GM12875 (cell line): ENCODE data around the gene TMEM92.

ENCODE experiments used
- H3K4me3 ChIP-seq: one replicate; pipeline ENCODE4 v1.5.1; 2011; ENCODE audit warnings: low read depth, low read length, control low read depth
- TF ChIP-seq, protein P1 (sequence below): IDR thresholded peaks from 2 replicates; pipeline ENCODE4 v1.5.1; 2011; ENCODE audit warnings: low read depth, mild to moderate bottlenecking, control low read depth, inconsistent platforms, low read length, moderate library complexity, borderline replicate concordance; ENCODE audit not compliant: insufficient read depth

TMEM92 gene

GRCh38 chr17:50256826-50257618, 17.2 kb upstream of the TMEM92 start:
- no peak overlapping the region for H3K4me3 ChIP-seq
- TF ChIP-seq, protein P1, sequence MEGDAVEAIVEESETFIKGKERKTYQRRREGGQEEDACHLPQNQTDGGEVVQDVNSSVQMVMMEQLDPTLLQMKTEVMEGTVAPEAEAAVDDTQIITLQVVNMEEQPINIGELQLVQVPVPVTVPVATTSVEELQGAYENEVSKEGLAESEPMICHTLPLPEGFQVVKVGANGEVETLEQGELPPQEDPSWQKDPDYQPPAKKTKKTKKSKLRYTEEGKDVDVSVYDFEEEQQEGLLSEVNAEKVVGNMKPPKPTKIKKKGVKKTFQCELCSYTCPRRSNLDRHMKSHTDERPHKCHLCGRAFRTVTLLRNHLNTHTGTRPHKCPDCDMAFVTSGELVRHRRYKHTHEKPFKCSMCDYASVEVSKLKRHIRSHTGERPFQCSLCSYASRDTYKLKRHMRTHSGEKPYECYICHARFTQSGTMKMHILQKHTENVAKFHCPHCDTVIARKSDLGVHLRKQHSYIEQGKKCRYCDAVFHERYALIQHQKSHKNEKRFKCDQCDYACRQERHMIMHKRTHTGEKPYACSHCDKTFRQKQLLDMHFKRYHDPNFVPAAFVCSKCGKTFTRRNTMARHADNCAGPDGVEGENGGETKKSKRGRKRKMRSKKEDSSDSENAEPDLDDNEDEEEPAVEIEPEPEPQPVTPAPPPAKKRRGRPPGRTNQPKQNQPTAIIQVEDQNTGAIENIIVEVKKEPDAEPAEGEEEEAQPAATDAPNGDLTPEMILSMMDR, result no peak

DNA sequence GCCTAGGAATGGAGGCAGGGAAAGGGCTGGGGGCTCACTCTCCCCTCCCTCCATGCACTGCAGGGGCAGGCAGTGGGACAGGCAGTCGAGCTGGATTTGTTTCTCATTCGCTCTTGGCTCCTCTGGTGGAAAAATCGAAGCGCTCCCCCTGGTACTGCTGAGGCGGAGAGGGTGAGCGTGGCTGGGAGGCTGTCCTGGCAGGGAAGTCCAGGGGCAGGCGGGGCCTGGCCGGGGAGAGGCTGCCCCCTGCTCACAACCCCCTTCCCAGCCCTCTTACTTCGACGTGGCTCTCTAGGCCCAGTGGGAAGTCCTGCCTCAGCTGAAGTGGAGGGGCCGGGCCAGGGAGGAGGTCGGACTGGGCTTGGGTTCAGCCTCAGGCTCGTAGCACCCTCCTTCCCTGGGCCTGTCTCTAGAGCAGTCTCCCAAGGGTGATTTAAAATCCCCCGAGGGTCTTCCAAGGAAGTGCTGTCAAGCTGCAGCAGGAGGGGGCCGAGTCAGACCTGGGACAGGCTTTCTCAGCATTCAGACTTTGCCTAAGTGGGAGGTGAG, 16.5 kb upstream of the TMEM92 start:
- no peak overlapping the region for H3K4me3 ChIP-seq
- TF ChIP-seq, protein P1, result no peak

- H3K4me3 ChIP-seq, result no peak overlapping the region
- TF ChIP-seq, protein P1, result no peak
Measured at GRCh38 chr17:50258647-50259476, 15.4 kb upstream of the TMEM92 start.

GRCh38 chr17:50259477-50260324, 14.6 kb upstream of the TMEM92 start:
- TF ChIP-seq, protein P1, result no peak
- H3K4me3 ChIP-seq, result no peak overlapping the region

DNA sequence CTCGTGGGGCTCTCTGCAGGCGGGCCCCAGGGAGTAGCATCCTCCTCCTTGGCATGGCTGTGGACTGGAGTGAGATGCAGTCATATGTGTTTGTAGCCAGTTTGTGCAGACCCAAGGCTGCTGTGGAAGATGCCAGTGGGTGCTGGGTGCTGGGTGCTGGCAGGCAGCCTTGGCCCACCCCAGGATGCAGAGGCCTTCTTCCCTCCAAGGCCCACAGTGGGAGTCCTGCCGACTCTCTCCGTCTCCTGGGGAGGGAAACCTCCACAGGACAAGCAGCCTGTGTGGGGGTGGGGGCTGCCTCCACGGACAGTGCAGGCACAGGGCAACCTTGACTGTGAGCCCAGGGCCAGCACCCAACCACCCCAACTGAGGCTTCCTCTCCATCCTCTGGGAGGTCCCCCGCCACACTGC, 13.8 kb upstream of the TMEM92 start:
- TF ChIP-seq, protein P1, result no peak
- H3K4me3 ChIP-seq, result no peak overlapping the region

DNA sequence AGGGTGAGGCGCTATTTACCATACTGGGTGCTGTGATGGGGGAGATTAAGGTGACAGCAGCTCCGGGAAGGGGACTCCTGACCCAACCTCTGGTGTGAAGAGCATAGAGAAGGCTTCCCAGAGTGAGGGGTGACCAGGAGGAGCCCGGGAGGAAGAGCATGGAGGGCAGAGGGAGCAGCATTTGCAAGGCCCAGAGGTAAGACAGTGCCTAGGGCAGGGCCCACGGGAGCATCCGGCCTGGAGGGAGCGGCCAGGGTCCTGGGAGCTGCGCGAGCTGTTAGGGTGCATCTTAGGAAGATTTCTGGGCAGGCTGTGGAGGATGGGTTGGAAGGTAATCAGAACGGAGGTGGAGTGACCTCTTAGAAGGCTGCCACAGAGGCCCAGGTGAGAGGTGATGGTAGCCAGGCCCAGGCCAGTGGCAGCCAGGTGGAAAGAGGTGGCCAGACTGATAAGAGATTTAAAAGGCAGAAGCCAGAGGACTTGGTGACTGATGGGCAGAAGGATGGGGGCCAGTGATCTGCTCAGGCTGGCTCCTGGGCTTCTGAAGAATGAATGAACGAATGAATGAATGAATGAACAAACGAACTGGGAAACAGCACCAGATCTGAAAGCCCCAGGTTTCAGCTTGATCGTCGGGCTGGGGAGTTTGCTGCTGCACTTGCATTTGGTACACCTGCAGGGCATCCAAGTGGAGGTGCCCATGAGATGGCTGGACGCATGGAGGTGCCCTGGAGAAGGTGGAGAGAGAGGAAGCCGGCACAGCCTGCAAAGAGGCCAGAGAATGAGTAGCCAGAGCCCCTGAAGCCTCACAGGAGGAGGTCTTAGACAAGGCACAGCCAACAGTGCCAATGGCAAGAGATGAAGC, 13.0 kb upstream of the TMEM92 start:
- no peak overlapping the region for H3K4me3 ChIP-seq
- TF ChIP-seq, protein P1, result no peak
